Sigmoid colon (tissue), 4 donors: Measurements from ENCODE around the gene FAM180A.

Source experiments
- CTCF ChIP-seq, 4 experiments: fragments of 450-650 bp in 3 of 4; fragments of 200-600 bp in 1 of 4; IDR thresholded peaks; one replicate each; pipeline ENCODE4 v1.5.1; 2016 to 2019; ENCODE audit warnings: antibody characterized with exemption in 4 of 4, mild to moderate bottlenecking in 3 of 4, moderate library complexity in 2 of 4
- POLR2A ChIP-seq, 2 donors: fragments of 450-650 bp; IDR thresholded peaks; one replicate each; pipeline ENCODE4 v1.6.1; 2016; ENCODE audit warnings: antibody characterized with exemption in 2 of 2, mild to moderate bottlenecking in 2 of 2, moderate library complexity in 2 of 2
- POLR2AphosphoS5 ChIP-seq, 4 donors: sonication (generic); formaldehyde crosslinking; IDR thresholded peaks; one replicate each; pipeline ENCODE4 v1.6.1; 2017; ENCODE audit warnings: antibody characterized with exemption in 4 of 4

DNA sequence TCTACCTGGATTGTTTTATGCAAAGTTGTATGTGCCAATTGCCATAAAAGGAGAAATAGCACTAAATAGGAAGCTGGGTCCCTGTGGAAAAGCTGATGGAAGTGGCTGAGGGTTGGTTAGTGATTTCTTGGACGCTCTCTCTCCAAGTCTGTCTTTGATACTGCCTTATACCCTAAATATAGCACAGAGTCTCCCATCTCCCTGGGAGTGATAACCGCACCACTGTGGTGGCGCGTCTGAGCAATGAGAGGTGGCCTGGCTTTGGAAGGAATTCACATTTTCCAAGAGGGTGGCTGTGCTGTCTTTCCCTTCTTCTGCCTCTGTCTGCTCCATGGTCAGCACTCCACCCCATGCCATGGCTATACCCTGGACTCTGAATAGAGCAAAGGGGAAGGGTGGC is 55.1 kb downstream of the FAM180A start:
- no peak for TF ChIP-seq CTCF (IDR thresholded peaks at IDR 0.05)
- TF ChIP-seq POLR2A (IDR thresholded peaks at IDR 0.05) = no peak
- TF ChIP-seq POLR2AphosphoS5 (IDR thresholded peaks at IDR 0.05) = no peak
